Trophoblast cell (in vitro differentiated cells and primary cell): ENCODE measurements around the gene OR13C3.
"Not testable (repeated sequence)": the region's sequence is repeated elsewhere in the genome, so short reads cannot be mapped to it uniquely, and the experiment has no call there.

ENCODE experiments used
- DNase-seq, 2 donors: peaks; one replicate each; pipeline ENCODE4 v3.0.0-alpha.2; 2016
- H2AFZ ChIP-seq: 2 replicates; pipeline ENCODE4 v1.6.1; 2013; ENCODE audit warnings: low read length, moderate library complexity, mild to moderate bottlenecking; ENCODE audit not compliant: insufficient read depth, poor library complexity
- H2AK5ac ChIP-seq: 2 replicates; pipeline ENCODE4 v1.6.1; 2013; ENCODE audit warnings: mild to moderate bottlenecking, low read length
- H2BK120ac ChIP-seq: 2 replicates; pipeline ENCODE4 v1.6.1; 2013; ENCODE audit warnings: low read length, mild to moderate bottlenecking, moderate library complexity; ENCODE audit not compliant: insufficient read depth, poor library complexity
- H2BK12ac ChIP-seq: 2 replicates; pipeline ENCODE4 v1.6.1; 2013; ENCODE audit warnings: mild to moderate bottlenecking, low read length, moderate library complexity
- H2BK5ac ChIP-seq: 2 replicates; pipeline ENCODE4 v1.6.1; 2013; ENCODE audit warnings: low read length, low read depth, moderate library complexity, mild to moderate bottlenecking; ENCODE audit not compliant: poor library complexity
- H3K14ac ChIP-seq: 2 replicates; pipeline ENCODE4 v1.6.1; 2013; ENCODE audit warnings: mild to moderate bottlenecking, low read length
- H3K18ac ChIP-seq: 2 replicates; pipeline ENCODE4 v1.6.1; 2013; ENCODE audit warnings: mild to moderate bottlenecking, low read length
- H3K23ac ChIP-seq: 2 replicates; pipeline ENCODE4 v1.6.1; 2013; ENCODE audit warnings: low read length
- H3K27ac ChIP-seq: 2 replicates; pipeline ENCODE4 v1.5.1; 2013; ENCODE audit warnings: low read depth, mild to moderate bottlenecking, inconsistent platforms, low read length, moderate library complexity
- H3K27me3 ChIP-seq: 2 replicates; pipeline ENCODE4 v1.6.1; 2013; ENCODE audit warnings: inconsistent platforms, mild to moderate bottlenecking, low read length, moderate library complexity; ENCODE audit not compliant: insufficient read depth
- H3K36me3 ChIP-seq, 2 experiments: 1 replicate in 1 of 2; 2 replicates in 1 of 2; pipeline ENCODE4 v1.6.1; 2013; ENCODE audit warnings: low read length in 2 of 2, mild to moderate bottlenecking in 2 of 2, moderate library complexity in 1 of 2; ENCODE audit not compliant: insufficient read depth in 2 of 2, control insufficient read depth in 1 of 2
- H3K4ac ChIP-seq: 2 replicates; pipeline ENCODE4 v1.6.1; 2013; ENCODE audit warnings: low read depth, mild to moderate bottlenecking, low read length, moderate library complexity
- H3K4me1 ChIP-seq, 2 experiments: 1 replicate in 1 of 2; 2 replicates in 1 of 2; pipeline ENCODE4 v1.6.1; 2013; ENCODE audit warnings: low read length in 2 of 2, mild to moderate bottlenecking in 2 of 2, moderate library complexity in 1 of 2; ENCODE audit not compliant: insufficient read depth in 2 of 2, control insufficient read depth in 1 of 2
- H3K4me2 ChIP-seq: 2 replicates; pipeline ENCODE4 v1.6.1; 2013; ENCODE audit warnings: inconsistent platforms, mild to moderate bottlenecking, low read length, moderate library complexity
- H3K4me3 ChIP-seq: 2 replicates; pipeline ENCODE4 v1.5.1; 2013; ENCODE audit warnings: mild to moderate bottlenecking, low read depth, low read length, inconsistent platforms
- H3K79me1 ChIP-seq: one replicate; pipeline ENCODE4 v1.6.1; 2013; ENCODE audit warnings: low read length
- H3K79me2 ChIP-seq: 2 replicates; pipeline ENCODE4 v1.6.1; 2013; ENCODE audit warnings: low read length, mild to moderate bottlenecking; ENCODE audit not compliant: control insufficient read depth, insufficient read depth, poor library complexity
- H3K9ac ChIP-seq: 2 replicates; pipeline ENCODE4 v1.6.1; 2013; ENCODE audit warnings: mild to moderate bottlenecking, low read length
- H3K9me3 ChIP-seq: 2 replicates; pipeline ENCODE4 v1.6.1; 2013; ENCODE audit warnings: low read depth, mild to moderate bottlenecking, control low read depth, inconsistent platforms, low read length; ENCODE audit not compliant: insufficient read depth
- H4K12ac ChIP-seq: 2 replicates; pipeline ENCODE4 v1.6.1; 2013; ENCODE audit warnings: low read depth, mild to moderate bottlenecking, low read length, moderate library complexity
- H4K8ac ChIP-seq: 2 replicates; pipeline ENCODE4 v1.6.1; 2013; ENCODE audit warnings: low read depth, mild to moderate bottlenecking, low read length, moderate library complexity
- H4K91ac ChIP-seq: one replicate; pipeline ENCODE4 v1.6.1; 2013; ENCODE audit warnings: low read depth, mild to moderate bottlenecking, low read length, moderate library complexity
- WGBS: extraction: QIAGEN DNeasy Blood & Tissue Kit; methylation state at CpG from one replicate; pipeline ENCODE4 v1.1.7; 2013; ENCODE audit warnings: missing lambda C conversion rate; ENCODE audit not compliant: insufficient read length, insufficient coverage; ENCODE audit errors: extremely low coverage; 5-methylcytosine and 5-hydroxymethylcytosine counted together

OR13C3 gene

DNA sequence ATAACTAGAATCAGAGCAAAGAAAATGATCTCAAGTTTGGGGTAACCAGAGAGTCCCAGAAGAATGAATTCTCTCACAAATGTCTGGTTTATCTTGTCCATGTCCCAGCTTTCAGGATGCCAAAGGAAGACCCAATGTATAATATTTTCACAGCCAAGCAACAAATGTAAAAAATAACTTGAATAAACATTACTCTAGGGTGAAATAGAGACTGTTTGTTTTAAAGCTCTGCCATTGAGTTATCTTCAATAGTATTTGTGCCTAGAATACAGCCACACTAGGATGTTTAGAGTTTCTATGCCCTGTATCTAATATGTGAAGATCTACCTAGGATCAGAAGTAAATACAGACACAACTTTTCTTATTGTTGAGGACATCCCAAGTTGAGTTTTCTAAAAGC, 9.5 kb downstream of the OR13C3 start, which contains the start of gene OR13C4:
Gene OR13C4 (minus strand): TSS at position 101 of the 400 bp plus-strand sequence. CDS start 0 bp downstream, at position 101.
- H3K4me1 ChIP-seq, result no peaks in the 10 kb centered on the region

DNA sequence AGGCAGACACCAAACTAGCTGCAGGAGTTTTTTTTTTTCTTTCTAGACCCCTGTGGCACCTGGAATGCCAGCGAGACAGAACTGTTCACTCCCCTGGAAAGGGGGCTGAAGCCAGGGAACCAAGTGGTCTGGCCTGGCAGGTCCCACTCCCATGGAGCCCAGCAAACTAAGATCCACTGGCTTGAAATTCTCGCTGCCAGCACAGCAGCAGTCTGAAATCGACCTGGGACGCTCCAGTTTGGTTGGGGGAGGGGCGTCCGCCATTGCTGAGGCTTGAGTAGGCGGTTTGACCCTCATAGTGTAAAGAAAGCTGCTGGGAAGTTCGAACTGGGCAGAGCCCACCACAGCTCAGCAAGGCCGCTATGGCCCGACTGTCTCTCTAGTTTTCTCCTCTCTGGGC, 16.4 kb downstream of the OR13C3 start:
- not testable (repeated sequence) for H3K4me3 ChIP-seq, H4K8ac ChIP-seq, H3K27me3 ChIP-seq, H4K91ac ChIP-seq, H2AK5ac ChIP-seq, H3K4me2 ChIP-seq, H4K12ac ChIP-seq, H3K9ac ChIP-seq, DNase-seq, H3K79me2 ChIP-seq, H2BK12ac ChIP-seq, H3K23ac ChIP-seq, H3K4me1 ChIP-seq, H2AFZ ChIP-seq, H2BK5ac ChIP-seq, H3K79me1 ChIP-seq, H2BK120ac ChIP-seq, H3K36me3 ChIP-seq, H3K27ac ChIP-seq, H3K18ac ChIP-seq, H3K4ac ChIP-seq, H3K14ac ChIP-seq, H3K9me3 ChIP-seq
- no CpG with 5 or more reads among the region's 10 CpGs for WGBS

More for the DNA sequence above, 9.5 kb downstream of the OR13C3 start, which contains the start of gene OR13C4:
- Histone ChIP-seq H2AK5ac (no peak within 1 kb of the TSS), H4K8ac (no peak within 1 kb of the TSS), H2BK120ac (no peak within 1 kb of the TSS), H3K27ac (no peak within 1 kb of the TSS), H3K23ac (no peak within 1 kb of the TSS), H2AFZ (no peak within 1 kb of the TSS), H3K27me3 (no peaks in the 10 kb centered on the region), H2BK5ac (no peak within 1 kb of the TSS), H3K4me3 (no peak within 1 kb of the TSS), H4K91ac (no peak within 1 kb of the TSS), H3K9ac (no peak within 1 kb of the TSS), H3K9me3 (no peaks in the 10 kb centered on the region), H3K4ac (no peak within 1 kb of the TSS), H3K79me1 (no peaks in the 10 kb centered on the region), H4K12ac (no peak within 1 kb of the TSS), H3K14ac (no peak within 1 kb of the TSS), H3K4me2 (no peak within 1 kb of the TSS), H2BK12ac (no peak within 1 kb of the TSS), H3K36me3 (no peaks in the 10 kb centered on the region), H3K18ac (no peak within 1 kb of the TSS), H3K79me2 (no peaks in the 10 kb centered on the region)
- no peak for DNase-seq

DNA sequence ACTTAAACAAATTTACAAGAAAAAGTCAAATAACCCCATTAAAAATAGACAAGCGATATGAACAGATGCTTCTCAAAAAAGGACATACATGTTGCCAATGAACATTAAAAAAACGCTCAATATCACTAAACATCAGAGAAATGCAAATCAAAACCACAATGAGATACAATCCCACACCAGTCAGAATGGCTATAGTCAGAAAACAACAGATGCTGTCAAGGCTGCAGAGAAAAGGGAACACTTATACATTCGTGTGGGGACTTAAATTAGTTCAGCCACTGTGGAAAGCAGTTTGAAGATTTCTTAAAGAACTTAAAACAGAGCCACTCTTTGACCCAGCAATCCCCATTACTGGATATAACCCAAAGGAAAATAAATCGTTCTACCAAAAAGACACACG, 21.8 kb downstream of the OR13C3 start:
- no CpG with 5 or more reads among the region's 5 CpGs for WGBS
- H3K9me3 ChIP-seq, result no peaks in the 10 kb centered on the region
- H3K4me1 ChIP-seq, result no peaks in the 10 kb centered on the region
- H3K9ac ChIP-seq, result no peak overlapping the region
- no peak overlapping the region for H3K4ac ChIP-seq
- no peaks in the 10 kb centered on the region for H3K79me1 ChIP-seq
- H3K36me3 ChIP-seq, result no peaks in the 10 kb centered on the region
- no peak overlapping the region for H2BK5ac ChIP-seq
- no peak overlapping the region for H3K27ac ChIP-seq
- H3K27me3 ChIP-seq, result no peaks in the 10 kb centered on the region
- no peak overlapping the region for H4K8ac ChIP-seq
- H3K23ac ChIP-seq, result no peak overlapping the region
- H4K12ac ChIP-seq, result no peak overlapping the region
- H4K91ac ChIP-seq, result no peak overlapping the region
- no peak for DNase-seq
- H3K18ac ChIP-seq, result no peak overlapping the region
- no peak overlapping the region for H2AK5ac ChIP-seq
- H2AFZ ChIP-seq, result no peak overlapping the region
- H2BK120ac ChIP-seq, result no peak overlapping the region
- H3K79me2 ChIP-seq, result no peaks in the 10 kb centered on the region
- H3K4me3 ChIP-seq, result no peak overlapping the region
- no peak overlapping the region for H3K14ac ChIP-seq
- H2BK12ac ChIP-seq, result no peak overlapping the region
- no peak overlapping the region for H3K4me2 ChIP-seq

DNA sequence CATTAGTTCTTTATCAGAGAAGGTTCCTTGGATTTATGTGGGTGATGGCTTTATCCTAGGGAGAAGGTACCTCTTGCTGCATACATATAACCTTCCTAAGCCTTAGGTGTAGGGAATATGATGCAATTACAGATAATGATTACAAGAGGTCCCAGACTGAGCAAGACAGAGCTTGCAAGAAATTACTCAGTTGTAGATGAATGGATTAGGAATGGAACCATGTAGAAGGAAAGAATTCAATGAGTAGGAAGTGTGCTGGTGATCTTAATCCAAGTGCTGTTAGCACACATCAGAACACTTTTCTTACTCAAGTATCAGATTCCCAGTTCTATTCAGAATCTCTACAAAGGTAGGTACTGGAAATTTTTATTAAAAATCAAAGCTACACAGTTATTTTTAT, 30.1 kb downstream of the OR13C3 start:
- H3K36me3 ChIP-seq, result no peaks in the 10 kb centered on the region
- H3K27me3 ChIP-seq, result no peaks in the 10 kb centered on the region
- H3K4me3 ChIP-seq, result no peak overlapping the region

More for the DNA sequence above, 30.1 kb downstream of the OR13C3 start:
- no peak overlapping the region for H3K14ac ChIP-seq
- H3K9me3 ChIP-seq, result no peaks in the 10 kb centered on the region
- H3K4ac ChIP-seq, result no peak overlapping the region
- H3K23ac ChIP-seq, result no peak overlapping the region
- H4K91ac ChIP-seq, result no peak overlapping the region
- DNase-seq, result peak in 1 of 2 donors; percentile 2
- H3K79me2 ChIP-seq, result no peaks in the 10 kb centered on the region
- H2AK5ac ChIP-seq, result no peak overlapping the region
- H3K79me1 ChIP-seq, result no peaks in the 10 kb centered on the region
- H2BK12ac ChIP-seq, result no peak overlapping the region
- no peak overlapping the region for H3K9ac ChIP-seq
- H2BK5ac ChIP-seq, result no peak overlapping the region
- no peak overlapping the region for H2AFZ ChIP-seq
- H2BK120ac ChIP-seq, result no peak overlapping the region
- H3K27ac ChIP-seq, result no peak overlapping the region
- no peak overlapping the region for H4K8ac ChIP-seq
- no peak overlapping the region for H4K12ac ChIP-seq
- H3K4me2 ChIP-seq, result no peak overlapping the region
- no peak overlapping the region for H3K18ac ChIP-seq
- no peaks in the 10 kb centered on the region for H3K4me1 ChIP-seq
